C4-2B (cell line): ENCODE results near the gene COL19A1.

Experiments used
- CTCF ChIP-seq: fragments of 450-650 bp; conservative IDR thresholded peaks from 2 replicates; pipeline ENCODE4 v1.5.1; 2017; ENCODE audit warnings: mild to moderate bottlenecking
- ZFX ChIP-seq: fragments of 450-650 bp; IDR thresholded peaks from 2 replicates; pipeline ENCODE4 v1.6.1; 2017

- TF ChIP-seq CTCF (no peak), ZFX (no peak)
Observed at GRCh38 chr6:69867639-69867976, 1.3 kb downstream of the COL19A1 start.
